ENCODE measurements around the gene ESRRB. TPM values are rescaled to one million over a fixed set of nuclear protein-coding genes. Genes with fewer than 3 reads are reported as not detected.
A peak's percentile ranks its signal among the peaks of the same experiment; 100 is the strongest.

ESRRB gene
- total RNA-seq: not detected
- long read RNA-seq: 0 reads

- no peak for DNase-seq
- intact Hi-C loops (cut with DNase I): no loop called here
These were observed at the start of gene ESRRB for GRCh38 chr14:76375947-76376404. Gene ESRRB (plus strand): TSS chr14:76376137. CDS start chr14:76376402, 265 bp downstream.

DNA sequence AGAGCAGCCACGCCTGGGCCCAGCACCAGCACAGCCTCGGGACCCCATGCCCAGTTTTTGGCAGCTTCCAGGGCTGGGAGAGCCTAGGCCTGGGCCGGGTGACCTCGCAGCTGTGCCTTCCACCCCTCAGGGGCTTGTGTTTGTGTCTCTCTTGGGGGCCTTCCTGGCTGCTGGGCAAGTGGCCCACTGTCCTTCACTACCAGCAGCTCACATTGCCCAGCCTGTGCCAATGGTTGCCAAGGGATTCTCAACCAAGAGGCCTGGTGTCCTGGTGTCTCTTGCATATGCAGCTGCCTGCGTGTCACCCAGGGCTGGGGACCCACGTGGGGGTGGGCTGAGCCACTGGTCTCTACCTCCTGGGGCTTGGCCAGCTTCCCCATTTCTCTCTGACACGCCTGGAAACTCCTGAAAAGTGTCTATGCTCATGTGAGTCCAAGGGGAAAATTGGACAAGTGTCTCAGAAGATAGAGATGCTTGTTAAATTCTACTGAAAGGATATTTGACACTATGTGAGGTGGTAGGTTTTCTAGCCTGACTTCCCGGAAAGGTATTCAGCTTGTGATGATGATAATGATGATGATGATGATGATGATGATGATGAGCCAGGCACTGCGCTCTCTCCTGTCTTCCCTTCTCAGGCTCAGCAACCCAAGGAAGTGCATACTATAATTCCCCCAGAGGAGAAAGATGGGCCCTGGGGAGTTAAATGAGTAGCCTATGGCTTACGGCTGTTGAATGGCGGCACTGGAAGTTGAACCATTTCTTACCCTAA is 48.8 kb upstream of the ESRRB start:
- Histone ChIP-seq H3K4me1 (no peaks in the 10 kb centered on the region), H3K9me3 (no peaks in the 10 kb centered on the region), H3K4me3 (no peak overlapping the region), H3K36me3 (no peaks in the 10 kb centered on the region), H3K27me3 (ENCODE audit: low read depth) (peaks cover 12% of the 10 kb centered on the region), H3K27ac (no peak overlapping the region)
- DNase-seq: no peak
- intact Hi-C loops (cut with DNase I): no loop called here
- ATAC-seq: no peak
- TF ChIP-seq, protein P1, sequence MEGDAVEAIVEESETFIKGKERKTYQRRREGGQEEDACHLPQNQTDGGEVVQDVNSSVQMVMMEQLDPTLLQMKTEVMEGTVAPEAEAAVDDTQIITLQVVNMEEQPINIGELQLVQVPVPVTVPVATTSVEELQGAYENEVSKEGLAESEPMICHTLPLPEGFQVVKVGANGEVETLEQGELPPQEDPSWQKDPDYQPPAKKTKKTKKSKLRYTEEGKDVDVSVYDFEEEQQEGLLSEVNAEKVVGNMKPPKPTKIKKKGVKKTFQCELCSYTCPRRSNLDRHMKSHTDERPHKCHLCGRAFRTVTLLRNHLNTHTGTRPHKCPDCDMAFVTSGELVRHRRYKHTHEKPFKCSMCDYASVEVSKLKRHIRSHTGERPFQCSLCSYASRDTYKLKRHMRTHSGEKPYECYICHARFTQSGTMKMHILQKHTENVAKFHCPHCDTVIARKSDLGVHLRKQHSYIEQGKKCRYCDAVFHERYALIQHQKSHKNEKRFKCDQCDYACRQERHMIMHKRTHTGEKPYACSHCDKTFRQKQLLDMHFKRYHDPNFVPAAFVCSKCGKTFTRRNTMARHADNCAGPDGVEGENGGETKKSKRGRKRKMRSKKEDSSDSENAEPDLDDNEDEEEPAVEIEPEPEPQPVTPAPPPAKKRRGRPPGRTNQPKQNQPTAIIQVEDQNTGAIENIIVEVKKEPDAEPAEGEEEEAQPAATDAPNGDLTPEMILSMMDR (IDR thresholded peaks at IDR 0.05): no peak

More at GRCh38 chr14:76375947-76376404, at the start of gene ESRRB:
- Histone ChIP-seq H3K27me3 (ENCODE audit: low read depth) (peaks cover 64% of the 10 kb centered on the region), H3K27ac (no peak within 1 kb of the TSS), H3K9me3 (no peaks in the 10 kb centered on the region), H3K4me1 (peaks cover 12% of the 10 kb centered on the region), H3K4me3 (peak within 1 kb of the TSS; percentile 44), H3K36me3 (no peaks in the 10 kb centered on the region)
- TF ChIP-seq, protein P1 (IDR thresholded peaks at IDR 0.05): no peak
- no peak for ATAC-seq

GRCh38 chr14:76328457-76329137 is 47.3 kb upstream of the ESRRB start:
- no peak overlapping the region for H3K27ac ChIP-seq
- ATAC-seq (no peak), DNase-seq (no peak)
- H3K4me1 ChIP-seq: no peaks in the 10 kb centered on the region
- no peaks in the 10 kb centered on the region for H3K36me3 ChIP-seq
- TF ChIP-seq, protein P1 (IDR thresholded peaks at IDR 0.05): no peak
- no peaks in the 10 kb centered on the region for H3K9me3 ChIP-seq
- H3K27me3 ChIP-seq (ENCODE audit: low read depth): peaks cover 12% of the 10 kb centered on the region
- H3K4me3 ChIP-seq: no peak overlapping the region
- intact Hi-C loops (cut with DNase I): no loop called here

DNA sequence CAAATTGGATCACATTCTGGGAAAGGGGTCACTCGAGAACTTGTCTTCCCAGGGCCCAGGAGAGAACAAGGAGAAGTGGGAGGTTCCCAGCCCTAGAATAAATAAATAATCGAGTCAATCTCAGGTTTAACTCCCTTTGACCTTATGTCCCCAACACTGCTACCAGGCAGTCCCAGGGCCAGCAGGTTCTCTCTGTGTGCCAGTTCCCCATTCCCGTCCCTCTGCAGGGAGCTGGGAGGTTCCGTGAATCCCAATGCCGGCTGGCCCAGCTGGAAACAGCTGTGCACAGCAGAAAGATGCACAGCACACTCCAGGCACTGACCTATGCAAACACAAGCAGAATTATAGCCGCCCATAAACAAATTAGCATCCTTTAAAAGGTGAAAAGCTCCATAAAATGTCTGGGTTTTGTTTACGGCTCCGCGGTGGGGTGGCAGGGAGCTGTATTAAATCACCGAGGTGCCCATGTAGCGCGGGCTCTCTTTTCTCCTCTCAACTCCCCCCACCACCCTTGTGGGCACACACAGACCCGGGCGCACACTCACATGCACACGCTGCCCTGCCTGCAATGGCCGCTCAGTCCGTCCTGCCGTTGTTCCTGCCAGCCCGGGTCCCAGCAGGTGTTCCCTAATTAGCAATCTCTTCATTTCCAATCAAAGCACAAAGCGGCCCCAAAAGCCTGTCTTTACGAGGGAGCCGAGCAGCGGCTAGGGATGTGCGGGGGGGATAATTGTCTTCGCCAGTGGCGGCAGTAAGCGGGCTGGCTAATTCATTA is 46.6 kb upstream of the ESRRB start:
- H3K27ac ChIP-seq: no peak overlapping the region
- no peak overlapping the region for H3K4me3 ChIP-seq
- TF ChIP-seq, protein P1 (IDR thresholded peaks at IDR 0.05): no peak
- no peaks in the 10 kb centered on the region for H3K36me3 ChIP-seq
- no peaks in the 10 kb centered on the region for H3K9me3 ChIP-seq
- H3K27me3 ChIP-seq (ENCODE audit: low read depth): peaks cover 12% of the 10 kb centered on the region
- intact Hi-C loops (cut with DNase I): no loop called here
- DNase-seq: no peak
- no peaks in the 10 kb centered on the region for H3K4me1 ChIP-seq
- no peak for ATAC-seq

DNA sequence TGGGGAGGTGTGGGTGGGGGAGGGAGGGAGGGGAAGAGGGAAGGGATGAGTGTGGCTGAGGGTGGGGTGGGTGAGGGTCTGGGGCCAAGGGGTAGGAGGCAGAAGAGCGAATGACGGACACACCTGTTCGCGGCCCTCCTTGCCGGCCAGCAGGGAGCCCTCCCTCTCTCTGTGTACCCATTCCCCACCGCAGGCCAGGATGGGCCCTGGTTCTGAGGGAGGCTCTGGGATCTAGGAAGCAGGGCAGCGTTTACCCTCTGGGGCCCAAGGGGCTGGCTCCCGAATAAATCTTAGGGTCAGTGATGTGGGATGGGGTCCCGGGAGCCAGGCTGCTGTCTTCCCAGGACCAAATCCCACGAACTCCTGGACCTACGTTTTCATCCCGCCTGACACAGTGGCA is 46.0 kb upstream of the ESRRB start:
- Histone ChIP-seq H3K36me3 (no peaks in the 10 kb centered on the region), H3K9me3 (no peaks in the 10 kb centered on the region), H3K4me1 (no peaks in the 10 kb centered on the region), H3K27ac (no peak overlapping the region), H3K4me3 (no peak overlapping the region), H3K27me3 (ENCODE audit: low read depth) (peaks cover 12% of the 10 kb centered on the region)
- intact Hi-C loops (cut with DNase I): no loop called here
- TF ChIP-seq, protein P1 (IDR thresholded peaks at IDR 0.05): no peak
- ATAC-seq (no peak), DNase-seq (no peak)
